SJSA1 (cell line): ENCODE results near the gene TNFRSF12A. TPM values are rescaled to one million over a fixed set of nuclear protein-coding genes. Genes with fewer than 3 reads are reported as not detected.
A peak's percentile ranks its signal among the peaks of the same experiment; 100 is the strongest.

Experiments
- DNase-seq, 2 experiments: peaks; one replicate each; pipeline ENCODE4 v3.0.0-alpha.2; 2015 to 2020; ENCODE audit warnings: low spot score in 2 of 2, low read depth in 1 of 2
- H3K27ac ChIP-seq: fragments of 250-450 bp; sonication (Bioruptor Pico); 2 replicates; pipeline ENCODE4 v1.5.1; 2020; ENCODE audit warnings: mild to moderate bottlenecking, moderate library complexity
- H3K27me3 ChIP-seq: fragments of 250-450 bp; sonication (Bioruptor Pico); replicated peaks from 2 replicates; pipeline ENCODE4 v1.5.1; 2020; ENCODE audit warnings: mild to moderate bottlenecking, moderate library complexity
- H3K36me3 ChIP-seq: fragments of 250-450 bp; sonication (Bioruptor Pico); 2 replicates; pipeline ENCODE4 v1.5.1; 2020; ENCODE audit warnings: mild to moderate bottlenecking
- H3K4me1 ChIP-seq: fragments of 250-450 bp; sonication (Bioruptor Pico); replicated peaks from 2 replicates; pipeline ENCODE4 v1.6.1; 2021; ENCODE audit warnings: mild to moderate bottlenecking
- H3K4me3 ChIP-seq: fragments of 250-450 bp; sonication (Bioruptor Pico); 2 replicates; pipeline ENCODE4 v1.5.1; 2020; ENCODE audit warnings: mild to moderate bottlenecking
- H3K9me3 ChIP-seq: fragments of 250-450 bp; sonication (Bioruptor Pico); replicated peaks from 2 replicates; pipeline ENCODE4 v1.5.1; 2020; ENCODE audit warnings: mild to moderate bottlenecking
- total RNA-seq: library from RNA; depleted of rRNA; stranded (reverse); fragments of >200 nt; shearing (Covaris generic); gene quantifications from 2 replicates; pipeline ENCODE4 v1.2.3, GENCODE V29; 2014

Gene TNFRSF12A
- total RNA-seq, 1 experiment from 2014 or later = 545 TPM

DNA sequence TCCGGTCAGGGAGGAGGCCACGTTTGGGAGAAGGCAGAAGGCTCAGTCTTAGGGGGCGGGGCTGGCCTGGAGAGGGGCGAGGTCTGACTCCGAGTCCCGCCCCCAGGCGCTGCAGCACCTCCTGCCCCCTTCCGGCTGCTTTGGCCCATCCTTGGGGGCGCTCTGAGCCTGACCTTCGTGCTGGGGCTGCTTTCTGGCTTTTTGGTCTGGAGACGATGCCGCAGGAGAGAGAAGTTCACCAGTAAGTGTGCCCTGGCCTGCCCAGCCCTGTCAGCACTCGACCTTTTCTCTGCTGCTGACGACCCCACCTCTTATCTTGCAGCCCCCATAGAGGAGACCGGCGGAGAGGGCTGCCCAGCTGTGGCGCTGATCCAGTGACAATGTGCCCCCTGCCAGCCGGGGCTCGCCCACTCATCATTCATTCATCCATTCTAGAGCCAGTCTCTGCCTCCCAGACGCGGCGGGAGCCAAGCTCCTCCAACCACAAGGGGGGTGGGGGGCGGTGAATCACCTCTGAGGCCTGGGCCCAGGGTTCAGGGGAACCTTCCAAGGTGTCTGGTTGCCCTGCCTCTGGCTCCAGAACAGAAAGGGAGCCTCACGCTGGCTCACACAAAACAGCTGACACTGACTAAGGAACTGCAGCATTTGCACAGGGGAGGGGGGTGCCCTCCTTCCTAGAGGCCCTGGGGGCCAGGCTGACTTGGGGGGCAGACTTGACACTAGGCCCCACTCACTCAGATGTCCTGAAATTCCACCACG is 1.5 kb downstream of the TNFRSF12A start:
- Histone ChIP-seq H3K36me3 (peaks cover 55% of the 10 kb centered on the region), H3K4me3 (peak overlapping the region; percentile 96), H3K4me1 (peaks cover 27% of the 10 kb centered on the region), H3K27ac (peak overlapping the region; percentile 99), H3K9me3 (peaks cover 6% of the 10 kb centered on the region; the same call in 1 of the 2 replicates), H3K27me3 (no peaks in the 10 kb centered on the region)
- DNase-seq = peak; percentile 93 to 97

DNA sequence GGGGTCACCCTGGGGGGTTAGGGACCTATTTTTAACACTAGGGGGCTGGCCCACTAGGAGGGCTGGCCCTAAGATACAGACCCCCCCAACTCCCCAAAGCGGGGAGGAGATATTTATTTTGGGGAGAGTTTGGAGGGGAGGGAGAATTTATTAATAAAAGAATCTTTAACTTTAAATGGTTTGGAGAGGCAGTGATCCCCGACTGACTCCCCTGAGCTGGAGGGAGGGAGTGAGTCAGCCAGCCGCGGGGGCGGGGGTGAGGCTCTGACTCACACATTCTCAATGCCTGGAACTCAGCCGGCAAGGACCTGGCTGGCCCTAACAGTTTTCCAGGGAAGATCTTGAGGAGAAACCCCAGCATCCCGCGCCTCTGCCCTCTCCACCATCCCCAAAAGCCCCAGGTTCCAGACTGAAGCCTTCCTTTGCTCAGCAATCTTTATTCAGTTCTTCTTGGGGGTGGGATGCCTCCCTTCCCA is 2.1 kb downstream of the TNFRSF12A start:
- H3K4me1 ChIP-seq = peaks cover 27% of the 10 kb centered on the region
- H3K27ac ChIP-seq = peak overlapping the region; percentile 99
- H3K9me3 ChIP-seq = peaks cover 6% of the 10 kb centered on the region; the same call in 1 of the 2 replicates
- H3K36me3 ChIP-seq = peaks cover 61% of the 10 kb centered on the region
- H3K27me3 ChIP-seq = no peaks in the 10 kb centered on the region
- H3K4me3 ChIP-seq = peak overlapping the region; percentile 96
- DNase-seq = peak; percentile 97

DNA sequence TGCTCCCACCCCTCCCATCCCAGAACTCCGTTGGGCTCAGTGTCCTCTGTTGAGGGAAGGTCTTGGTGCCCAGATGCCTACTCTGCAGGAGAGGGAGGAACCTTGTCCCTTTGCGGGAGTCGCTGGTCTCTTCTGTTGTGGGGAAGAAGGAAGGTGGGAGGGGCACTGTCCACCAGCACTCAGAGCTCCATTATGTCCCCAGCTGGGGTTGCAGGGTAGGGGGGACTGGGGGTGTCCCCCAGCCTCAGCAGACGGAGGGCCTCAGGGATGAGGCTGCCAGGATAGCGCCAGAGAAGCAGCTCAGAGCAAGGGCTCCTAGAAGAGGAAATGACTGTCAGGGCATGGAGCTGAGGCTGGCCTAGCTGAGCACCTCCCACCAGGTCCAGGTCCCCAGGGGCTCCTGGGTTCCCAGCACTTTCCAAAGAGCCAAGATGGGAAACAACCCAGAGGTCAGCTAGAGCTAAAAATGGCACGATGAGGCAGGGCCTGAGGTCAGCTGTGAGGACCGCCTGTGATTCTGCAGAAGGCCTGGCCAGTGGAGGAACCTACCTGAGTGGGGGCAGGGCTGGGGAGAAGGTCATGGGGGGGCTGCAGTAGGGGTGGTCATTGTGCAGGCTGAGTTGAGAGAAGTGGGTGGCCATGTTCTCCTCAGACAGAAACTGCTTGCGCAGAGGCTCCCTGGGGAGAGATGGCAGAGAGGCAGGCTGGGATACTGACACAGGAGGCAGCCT is 2.7 kb downstream of the TNFRSF12A start:
- H3K27ac ChIP-seq = peak overlapping the region; percentile 99
- peak overlapping the region; percentile 96 for H3K4me3 ChIP-seq
- H3K9me3 ChIP-seq = peaks cover 6% of the 10 kb centered on the region; the same call in 1 of the 2 replicates
- H3K4me1 ChIP-seq = peaks cover 27% of the 10 kb centered on the region
- H3K36me3 ChIP-seq = peaks cover 65% of the 10 kb centered on the region
- H3K27me3 ChIP-seq = no peaks in the 10 kb centered on the region
- peak in 1 of 2 experiments; percentile 52 for DNase-seq

DNA sequence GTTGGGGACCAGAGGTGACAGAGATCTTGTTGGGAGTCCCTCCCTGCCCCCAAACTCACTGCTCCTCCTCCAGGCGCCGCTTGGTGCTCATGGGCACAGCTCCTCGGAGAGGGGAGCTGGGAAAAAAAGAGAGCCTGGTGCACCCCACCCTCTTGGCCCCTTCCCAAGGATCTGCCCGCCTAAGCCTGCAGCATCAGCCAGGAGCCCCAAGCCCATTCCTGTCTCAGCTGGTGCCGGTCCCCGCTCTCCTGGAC is 3.2 kb downstream of the TNFRSF12A start:
- H3K4me3 ChIP-seq = peak overlapping the region; percentile 96
- H3K27ac ChIP-seq = peak overlapping the region; percentile 99
- H3K4me1 ChIP-seq = peaks cover 27% of the 10 kb centered on the region
- no peaks in the 10 kb centered on the region for H3K27me3 ChIP-seq
- H3K36me3 ChIP-seq = peaks cover 67% of the 10 kb centered on the region
- DNase-seq = peak in 1 of 2 experiments; percentile 87
- peaks cover 6% of the 10 kb centered on the region; the same call in 1 of the 2 replicates for H3K9me3 ChIP-seq

DNA sequence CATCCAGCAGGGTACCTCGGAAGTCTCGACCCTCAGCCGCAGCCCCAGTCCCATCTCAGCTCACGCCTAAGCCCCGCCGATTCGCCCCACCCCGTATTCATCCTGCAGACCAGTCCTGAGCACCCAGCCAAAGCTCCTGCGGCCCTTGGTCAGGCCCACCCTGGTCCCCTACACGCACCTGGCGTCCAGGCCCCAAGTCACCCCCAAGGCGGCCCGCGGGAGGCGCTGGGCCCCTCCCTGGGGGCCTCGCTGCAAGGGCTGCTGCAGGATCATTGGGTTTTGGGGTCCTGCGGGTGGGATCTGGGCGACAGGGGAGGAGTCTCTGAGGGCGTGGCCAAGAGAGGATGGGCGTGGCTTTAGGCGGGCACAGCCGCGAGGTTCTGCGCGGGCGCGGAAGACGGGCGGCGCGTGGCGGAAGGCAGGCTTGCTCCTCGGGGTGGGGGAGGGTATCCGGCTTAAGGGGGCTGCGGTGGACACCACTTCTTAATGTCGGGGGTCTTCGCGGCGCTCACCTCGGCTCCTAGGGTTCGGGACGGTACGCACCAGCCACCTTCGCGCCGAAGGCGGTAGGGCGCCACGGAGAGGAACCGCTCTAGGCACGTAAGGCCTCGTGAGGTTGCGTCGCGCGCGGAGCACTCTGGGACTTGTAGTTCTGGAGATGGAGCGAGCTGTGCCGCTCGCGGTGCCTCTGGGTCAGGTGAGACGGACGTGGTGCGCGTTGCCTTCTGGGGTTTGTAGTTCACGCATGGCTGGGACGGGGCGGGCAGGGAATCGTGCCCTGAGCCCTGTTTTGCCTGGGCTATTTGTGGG is 3.7 kb downstream of the TNFRSF12A start, which contains the start of the genes HCFC1R1 and THOC6:
Gene HCFC1R1, minus strand, starts transcription at position 274 of the 810 bp plus-strand sequence. Its CDS starts 1 bp downstream, at position 273.
Gene THOC6, plus strand, starts transcription at position 367 of the 810 bp plus-strand sequence. Its CDS starts 292 bp downstream, at position 659.
- Histone ChIP-seq H3K27ac (peak within 1 kb of the TSS; percentile 99), H3K4me3 (peak within 1 kb of the TSS; percentile 96), H3K36me3 (peaks cover 70% of the 10 kb centered on the region), H3K27me3 (no peaks in the 10 kb centered on the region), H3K9me3 (peaks cover 6% of the 10 kb centered on the region; the same call in 1 of the 2 replicates), H3K4me1 (peaks cover 27% of the 10 kb centered on the region)
- peak; percentile 97 for DNase-seq

DNA sequence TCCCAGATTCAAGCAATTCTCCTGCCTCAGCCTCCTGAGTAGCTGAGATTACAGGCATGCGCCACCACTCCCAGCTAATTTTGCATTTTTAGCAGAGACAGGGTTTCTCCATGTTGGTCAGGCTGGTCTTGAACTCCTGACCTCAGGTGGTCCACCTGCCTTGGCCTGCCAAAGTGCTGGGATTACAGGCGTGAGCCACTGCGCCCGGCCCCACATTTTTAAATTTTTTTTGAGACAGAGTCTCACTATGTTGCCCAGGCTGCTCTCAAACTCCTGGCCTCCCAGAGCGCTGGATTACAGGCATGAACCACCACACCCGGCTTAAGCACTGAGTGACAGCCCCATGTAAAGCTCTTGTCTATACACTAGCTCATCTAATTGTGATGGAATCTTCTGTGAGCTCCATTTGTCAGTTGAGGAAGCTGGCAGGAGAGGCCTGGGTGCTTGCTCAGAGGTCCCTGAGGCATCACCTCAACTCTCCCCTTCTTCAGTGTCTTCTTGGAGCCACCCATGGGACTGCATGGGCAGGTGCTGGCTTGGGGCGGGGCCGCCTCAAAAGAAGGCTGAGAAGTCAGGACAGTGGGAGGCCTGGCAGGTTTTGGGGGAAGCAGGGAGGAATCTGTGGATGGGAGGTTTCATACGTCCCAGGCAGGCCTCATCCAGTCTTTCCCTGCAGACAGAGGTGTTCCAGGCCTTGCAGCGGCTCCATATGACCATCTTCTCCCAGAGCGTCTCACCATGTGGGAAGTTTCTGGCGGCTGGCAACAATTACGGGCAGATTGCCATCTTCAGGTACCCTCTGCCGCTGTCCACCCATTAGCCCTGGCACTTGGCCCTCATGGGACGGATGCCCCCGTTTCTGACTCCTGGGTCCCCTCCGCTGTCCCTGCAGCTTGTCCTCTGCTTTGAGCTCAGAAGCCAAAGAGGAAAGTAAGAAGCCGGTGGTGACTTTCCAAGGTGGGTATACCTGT is 5.1 kb downstream of the TNFRSF12A start:
- Histone ChIP-seq H3K27ac (no peak overlapping the region), H3K27me3 (peaks cover 9% of the 10 kb centered on the region), H3K36me3 (peaks cover 68% of the 10 kb centered on the region), H3K4me3 (no peak overlapping the region), H3K4me1 (peaks cover 24% of the 10 kb centered on the region), H3K9me3 (peaks cover 6% of the 10 kb centered on the region; the same call in 1 of the 2 replicates)
- no peak for DNase-seq

DNA sequence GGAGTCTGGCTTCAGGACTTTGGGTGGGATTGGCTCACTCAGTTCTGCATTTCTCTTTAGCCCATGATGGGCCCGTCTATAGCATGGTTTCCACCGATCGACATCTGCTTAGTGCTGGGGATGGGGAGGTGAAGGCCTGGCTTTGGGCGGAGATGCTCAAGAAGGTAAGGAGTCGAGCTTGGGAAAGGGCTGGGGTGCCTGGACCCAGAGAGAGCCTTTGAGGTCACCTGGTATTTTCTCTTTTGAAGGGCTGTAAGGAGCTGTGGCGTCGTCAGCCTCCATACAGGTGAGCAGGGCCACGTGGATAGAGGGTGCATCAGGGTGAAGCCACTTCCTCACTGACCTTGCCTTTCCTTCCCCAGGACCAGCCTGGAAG is 5.8 kb downstream of the TNFRSF12A start:
- Histone ChIP-seq H3K27me3 (peaks cover 9% of the 10 kb centered on the region), H3K4me3 (no peak overlapping the region), H3K9me3 (peaks cover 6% of the 10 kb centered on the region; the same call in 1 of the 2 replicates), H3K36me3 (peaks cover 62% of the 10 kb centered on the region), H3K27ac (no peak overlapping the region), H3K4me1 (peaks cover 24% of the 10 kb centered on the region)
- no peak for DNase-seq

DNA sequence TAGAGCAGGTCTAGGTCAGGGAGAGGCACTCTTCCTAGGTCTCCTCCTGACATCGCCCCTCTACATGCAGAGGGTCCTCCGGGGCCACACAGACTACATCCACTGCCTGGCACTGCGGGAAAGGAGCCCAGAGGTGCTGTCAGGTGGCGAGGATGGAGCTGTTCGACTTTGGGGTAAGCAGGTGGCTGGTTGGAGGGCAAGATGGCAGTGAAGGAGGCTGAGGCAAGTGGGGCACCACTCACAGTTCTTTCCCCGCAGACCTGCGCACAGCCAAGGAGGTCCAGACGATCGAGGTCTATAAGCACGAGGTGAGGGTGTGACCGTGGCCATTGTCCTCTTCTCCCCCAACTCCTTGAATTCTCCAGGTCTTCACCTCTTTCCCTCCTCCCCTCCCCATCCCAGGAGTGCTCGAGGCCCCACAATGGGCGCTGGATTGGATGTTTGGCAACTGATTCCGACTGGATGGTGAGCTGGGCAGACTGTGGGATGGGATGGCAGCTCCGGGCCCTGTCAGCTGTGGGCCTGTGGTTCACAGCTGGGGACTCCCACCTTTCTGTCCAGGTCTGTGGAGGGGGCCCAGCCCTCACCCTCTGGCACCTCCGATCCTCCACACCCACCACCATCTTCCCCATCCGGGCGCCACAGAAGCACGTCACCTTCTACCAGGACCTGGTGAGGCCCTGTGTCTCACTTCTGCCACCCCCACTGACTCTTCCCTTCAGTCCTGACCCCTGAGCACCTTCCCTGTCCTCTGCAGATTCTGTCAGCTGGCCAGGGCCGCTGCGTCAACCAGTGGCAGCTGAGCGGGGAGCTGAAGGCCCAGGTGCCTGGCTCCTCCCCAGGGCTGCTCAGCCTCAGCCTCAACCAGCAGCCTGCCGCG is 6.7 kb downstream of the TNFRSF12A start:
- no peak for DNase-seq
- H3K4me3 ChIP-seq = no peak overlapping the region

DNA sequence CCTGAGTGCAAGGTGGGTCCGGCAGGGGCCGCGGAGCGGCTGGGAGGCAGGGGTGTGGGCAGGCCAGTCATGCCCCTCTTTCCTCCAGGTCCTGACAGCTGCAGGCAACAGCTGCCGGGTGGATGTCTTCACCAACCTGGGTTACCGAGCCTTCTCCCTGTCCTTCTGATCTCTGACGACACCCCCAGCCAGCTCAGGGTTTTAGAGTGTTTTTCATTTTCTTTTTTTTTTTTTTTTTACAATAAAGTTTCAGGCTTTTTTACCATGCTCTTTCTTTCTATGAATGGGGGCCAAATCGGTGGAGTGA is 7.3 kb downstream of the TNFRSF12A start:
- DNase-seq = no peak
- H3K4me3 ChIP-seq = no peak overlapping the region
- H3K36me3 ChIP-seq = peaks cover 47% of the 10 kb centered on the region

More for the DNA sequence above, 6.7 kb downstream of the TNFRSF12A start:
- H3K4me1 ChIP-seq = peaks cover 24% of the 10 kb centered on the region
- H3K36me3 ChIP-seq = peaks cover 53% of the 10 kb centered on the region
- H3K27me3 ChIP-seq = peaks cover 15% of the 10 kb centered on the region
- no peak overlapping the region for H3K27ac ChIP-seq
- peaks cover 6% of the 10 kb centered on the region; the same call in 1 of the 2 replicates for H3K9me3 ChIP-seq

DNA sequence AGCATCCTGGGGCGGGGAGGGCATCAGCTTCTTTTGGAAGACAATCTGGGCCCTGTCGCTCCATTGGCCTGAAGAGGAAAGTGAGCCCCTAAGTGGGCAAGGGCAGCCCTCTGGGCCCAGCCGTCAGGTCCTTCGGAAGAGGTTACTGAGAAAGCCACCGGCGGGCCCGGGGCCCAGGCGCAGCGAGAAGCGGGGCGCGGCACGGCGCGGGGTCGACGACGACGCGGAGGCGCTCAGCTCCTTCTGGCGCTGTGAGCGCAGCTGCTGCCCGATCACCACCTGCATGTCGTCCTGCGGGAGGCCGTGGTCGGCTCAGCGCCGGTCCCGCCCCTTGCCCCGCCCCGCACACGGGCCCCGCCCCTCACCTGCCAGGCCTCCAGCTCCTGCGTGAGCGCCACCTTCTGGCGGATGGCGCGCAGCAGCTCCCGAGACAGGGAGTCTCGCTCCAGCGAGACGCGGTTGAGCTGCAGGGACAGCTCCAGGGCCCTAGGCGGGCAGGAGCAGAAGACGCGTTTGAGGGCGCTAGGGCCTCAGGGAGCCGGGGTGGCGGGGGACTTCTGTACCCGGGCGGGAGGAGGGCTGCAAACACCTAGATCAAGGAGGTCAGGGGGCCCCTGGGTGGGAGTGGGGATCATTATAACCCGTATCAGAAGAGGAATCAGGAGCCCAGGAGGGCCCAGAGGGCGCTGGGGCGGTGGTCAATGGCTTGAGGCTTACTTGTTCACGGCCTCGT is 8.0 kb downstream of the TNFRSF12A start:
- H3K36me3 ChIP-seq = peaks cover 40% of the 10 kb centered on the region
- peaks cover 26% of the 10 kb centered on the region for H3K27me3 ChIP-seq
- no peak for DNase-seq

More for the DNA sequence above, 7.3 kb downstream of the TNFRSF12A start:
- H3K9me3 ChIP-seq = peaks cover 6% of the 10 kb centered on the region; the same call in 1 of the 2 replicates
- H3K4me1 ChIP-seq = peaks cover 19% of the 10 kb centered on the region
- H3K27me3 ChIP-seq = peaks cover 19% of the 10 kb centered on the region
- H3K27ac ChIP-seq = no peak overlapping the region

DNA sequence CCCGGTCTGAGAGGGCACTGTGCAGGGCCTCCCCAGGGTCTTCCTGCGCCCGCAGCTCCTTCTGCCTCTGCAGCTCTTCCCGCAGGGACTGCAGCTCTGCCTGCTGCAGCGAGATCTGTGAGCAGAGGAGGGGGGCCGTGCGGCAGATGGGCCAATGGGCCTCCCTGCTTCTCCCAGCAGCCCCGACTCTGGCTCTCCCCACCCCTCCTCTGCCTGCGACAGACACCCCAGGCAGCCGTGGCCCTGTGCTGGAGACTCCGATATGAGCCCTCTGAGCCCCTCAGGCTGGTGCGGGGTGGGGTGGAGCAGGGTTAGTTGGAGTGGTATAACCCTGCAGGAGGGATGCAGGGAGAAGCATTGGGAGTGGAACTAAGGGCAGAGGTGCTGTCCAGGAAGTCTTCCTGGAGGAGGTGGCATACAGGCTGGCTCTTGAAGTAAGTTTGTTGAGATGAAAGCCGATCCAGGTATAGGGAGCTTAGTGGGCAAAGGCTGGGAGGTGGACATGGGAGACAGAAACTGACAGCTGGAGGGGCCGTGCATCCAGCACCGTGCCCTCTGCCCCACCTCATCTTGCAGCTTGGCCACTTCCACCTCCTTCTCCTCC is 8.7 kb downstream of the TNFRSF12A start:
- Histone ChIP-seq H3K27ac (no peak overlapping the region), H3K36me3 (peaks cover 33% of the 10 kb centered on the region), H3K4me3 (no peak overlapping the region), H3K4me1 (peaks cover 6% of the 10 kb centered on the region), H3K27me3 (peaks cover 33% of the 10 kb centered on the region), H3K9me3 (peaks cover 3% of the 10 kb centered on the region; the same call in 1 of the 2 replicates)
- DNase-seq = no peak

More for the DNA sequence above, 8.0 kb downstream of the TNFRSF12A start:
- Histone ChIP-seq H3K4me1 (peaks cover 12% of the 10 kb centered on the region), H3K4me3 (no peak overlapping the region), H3K9me3 (peaks cover 6% of the 10 kb centered on the region; the same call in 1 of the 2 replicates), H3K27ac (no peak overlapping the region)
